HepG2 (cell line): Measurements from ENCODE around the gene SDK2. TPM values are rescaled to one million over a fixed set of nuclear protein-coding genes. Genes with fewer than 3 reads are reported as not detected.

ENCODE experiments used
- ATAC-seq: fragments of 200-7000 bp; cut with Tn5 transposase; 3 replicates; pipeline ENCODE4 v1.9.1; 2020; ENCODE audit warnings: mild to moderate bottlenecking, moderate library complexity
- BruUV-seq: library from RNA; stranded (reverse); fragments of 400-500 nt; replicated peaks from 2 replicates; lab custom pipeline; 2021; lab: Mats Ljungman, UMichigan
- CTCF ChIA-PET: fragments of 300-600 bp; formaldehyde crosslinking; extraction: SDS; loops from one replicate; lab custom pipeline; 2021; ENCODE audit warnings: low total read pairs, inconsistent platforms, low intra/inter-chr PET ratio; lab: Yijun Ruan, JAX
- POLR2A ChIA-PET: fragments of 350-600 bp; sonication (Branson Sonifier 250); formaldehyde crosslinking; loops from one replicate; lab custom pipeline; 2020; ENCODE audit warnings: antibody characterized with exemption, inconsistent platforms; lab: Yijun Ruan, JAX
- DNase-seq: peaks from one replicate; pipeline ENCODE4 v3.0.0-alpha.2; 2015; ENCODE audit warnings: low spot score
- FAIRE-seq: peaks from 3 replicates; lab custom pipeline; 2011; peaks lifted over from hg19 to GRCh38; lab: Jason Lieb, UNC
- H2AFZ ChIP-seq: one replicate; pipeline ENCODE4 v1.6.1; 2011; ENCODE audit warnings: low read length, inconsistent platforms
- H3K27ac ChIP-seq: fragments of 300-600 bp; 3 replicates; pipeline ENCODE4 v1.8.0; 2011; ENCODE audit warnings: mixed run types, mild to moderate bottlenecking, mixed read lengths, low read length, inconsistent platforms; ENCODE audit not compliant: insufficient read depth; ENCODE audit errors: extremely low read length
- H3K27me3 ChIP-seq, 2 experiments: fragments of 200-600 bp in 1 of 2; 2 replicates in 1 of 2; 3 replicates in 1 of 2; pipeline versions ENCODE4 v1.6.0 to v1.8.0; 2011; ENCODE audit warnings: low read length in 2 of 2, mild to moderate bottlenecking in 2 of 2, moderate library complexity in 2 of 2, inconsistent platforms in 1 of 2; ENCODE audit not compliant: insufficient read depth in 2 of 2, control insufficient read depth in 1 of 2
- H3K36me3 ChIP-seq, 2 experiments: fragments of 200-600 bp in 1 of 2; replicated peaks in 1 of 2; 2 replicates in 1 of 2; 3 replicates in 1 of 2; pipeline versions ENCODE4 v1.5.1 to v1.8.0; 2011; ENCODE audit warnings: low read length in 2 of 2, inconsistent platforms in 1 of 2; ENCODE audit not compliant: insufficient read depth in 2 of 2, control insufficient read depth in 1 of 2
- H3K4me1 ChIP-seq: 2 replicates; pipeline ENCODE4 v1.5.1; 2012; ENCODE audit warnings: low read length, inconsistent platforms; ENCODE audit not compliant: insufficient read depth
- H3K4me2 ChIP-seq: 2 replicates; pipeline ENCODE4 v1.6.0; 2011; ENCODE audit warnings: low read depth, low read length, inconsistent platforms
- H3K4me3 ChIP-seq, 3 experiments: fragments of 200-600 bp in 1 of 3; sonication (generic), shearing (Covaris generic) in 1 of 3; replicated peaks in 1 of 3; 2 replicates each; pipeline ENCODE4 v1.5.1; 2011 to 2016; ENCODE audit warnings: low read length in 3 of 3, inconsistent platforms in 2 of 3, low read depth in 2 of 3, mild to moderate bottlenecking in 2 of 3, control low read depth in 1 of 3, mixed read lengths in 1 of 3; ENCODE audit not compliant: insufficient read depth in 1 of 3
- H3K79me2 ChIP-seq: one replicate; pipeline ENCODE4 v1.6.1; 2011; ENCODE audit warnings: low read length, inconsistent platforms; ENCODE audit not compliant: insufficient read depth
- H3K9ac ChIP-seq: 2 replicates; pipeline ENCODE4 v1.6.0; 2011; ENCODE audit warnings: mild to moderate bottlenecking, low read depth, low read length, inconsistent platforms; ENCODE audit not compliant: insufficient read depth
- H3K9me3 ChIP-seq: 2 replicates; pipeline ENCODE4 v1.5.1; 2012; ENCODE audit warnings: mild to moderate bottlenecking, low read length
- H4K20me1 ChIP-seq: 2 replicates; pipeline ENCODE4 v1.6.0; 2011; ENCODE audit warnings: inconsistent platforms, mild to moderate bottlenecking, low read length, moderate library complexity; ENCODE audit not compliant: insufficient read depth
- CEBPB ChIP-seq: IDR thresholded peaks from 2 replicates; pipeline ENCODE4 v1.6.1; 2011; ENCODE audit warnings: low read depth, low read length, improper control_type of control experiment, borderline replicate concordance
- GLI4 ChIP-seq: sonication (generic); formaldehyde crosslinking; IDR thresholded peaks from 2 replicates; pipeline ENCODE4 v1.5.1; 2020; ENCODE audit warnings: missing genetic modification reagents, mild to moderate bottlenecking, moderate library complexity, borderline replicate concordance
- HDAC2 ChIP-seq: sonication (generic); formaldehyde crosslinking; IDR thresholded peaks from 2 replicates; pipeline ENCODE4 v1.4.0; 2020; ENCODE audit warnings: missing genetic modification reagents
- HMG20B ChIP-seq: conservative IDR thresholded peaks from 2 replicates; pipeline ENCODE4 v1.6.1; 2016; ENCODE audit warnings: missing genetic modification reagents, missing compliant biosample characterization
- RFX1 ChIP-seq: fragments of 450-650 bp; IDR thresholded peaks from 2 replicates; pipeline ENCODE4 v1.6.1; 2017
- RXRA ChIP-seq: sonication (generic); formaldehyde crosslinking; IDR thresholded peaks from 2 replicates; pipeline ENCODE4 v1.5.1; 2020; ENCODE audit warnings: missing genetic modification reagents
- SIN3B ChIP-seq: fragments of 150-350 bp; IDR thresholded peaks from 2 replicates; pipeline ENCODE4 v1.6.1; 2014; ENCODE audit warnings: low read length
- YEATS2 ChIP-seq: sonication (generic); formaldehyde crosslinking; IDR thresholded peaks from 2 replicates; pipeline ENCODE4 v1.4.0; 2020; ENCODE audit warnings: missing genetic modification reagents, borderline replicate concordance
- ZEB1 ChIP-seq: IDR thresholded peaks from 2 replicates; pipeline ENCODE4 v1.6.1; 2012; ENCODE audit warnings: mild to moderate bottlenecking, low read depth, inconsistent platforms; ENCODE audit not compliant: insufficient replicate concordance
- ZNF205 ChIP-seq: IDR thresholded peaks from 2 replicates; pipeline ENCODE4 v1.6.1; 2018; ENCODE audit warnings: missing biosample characterization, missing genetic modification reagents
- ZNF333 ChIP-seq: sonication (generic); formaldehyde crosslinking; IDR thresholded peaks from 2 replicates; pipeline ENCODE4 v1.4.0; 2020; ENCODE audit warnings: mild to moderate bottlenecking, missing genetic modification reagents, borderline replicate concordance
- ZNF629 ChIP-seq: sonication (generic); formaldehyde crosslinking; conservative IDR thresholded peaks from 2 replicates; pipeline ENCODE4 v1.5.0; 2020; ENCODE audit warnings: missing genetic modification reagents
- ZNF766 ChIP-seq: sonication (generic); formaldehyde crosslinking; IDR thresholded peaks from 2 replicates; pipeline ENCODE4 v1.5.0; 2020; ENCODE audit warnings: missing genetic modification reagents, borderline replicate concordance
- ZNF83 ChIP-seq: sonication (generic); formaldehyde crosslinking; IDR thresholded peaks from 2 replicates; pipeline ENCODE4 v1.4.0; 2020; ENCODE audit warnings: missing genetic modification reagents, mild to moderate bottlenecking, borderline replicate concordance
- WGBS: methylation state at CpG from one replicate; pipeline ENCODE4 v1.1.6; 2017; ENCODE audit warnings: low lambda C conversion rate; 5-methylcytosine and 5-hydroxymethylcytosine counted together
- in situ Hi-C: cut with HindIII; loops from 2 replicates; pipeline ENCODE4 v1.10.0; 2017; ENCODE audit warnings: low pct_unique_long_range_greater_than_20kb; ENCODE audit not compliant: extremely low pct_ligation_motif_present
- intact Hi-C: fragments of 100-400 bp; cut with micrococcal nuclease; formaldehyde crosslinking; loops from one replicate; pipeline ENCODE4 v1.10.0; 2022; ENCODE audit not compliant: unreplicated experiment
- polyA plus RNA-seq, 8 experiments: library from polyadenylated mRNA; depleted of rRNA in 3 of 8; stranded (reverse) in 7 of 8; unstranded in 1 of 8; fragments of >200 nt; fragmentation: Illumina TruSeq in 4 of 8; extraction: Trizol in 4 of 8; gene quantifications; 2 replicates each; pipeline versions ENCODE4 v1.2.1 to v1.2.3, GENCODE V29; 2011 to 2016; ENCODE audit warnings: low read depth in 4 of 8, missing spikeins in 1 of 8, mixed read lengths in 1 of 8; ENCODE audit not compliant: insufficient read depth in 1 of 8
- total RNA-seq, 5 experiments: library from RNA; depleted of rRNA; stranded (reverse); fragments of >200 nt; fragmentation: Illumina TruSeq; extraction: Trizol; gene quantifications; 2 replicates each; pipeline ENCODE4 v1.2.3, GENCODE V29; 2016; ENCODE audit warnings: low read depth in 1 of 5
- TF ChIP-seq, protein P1 (sequence below): sonication (generic); formaldehyde crosslinking; IDR thresholded peaks from 2 replicates; pipeline ENCODE4 v1.5.0; 2020; ENCODE audit warnings: missing genetic modification reagents
- TF ChIP-seq, protein P2 (sequence below): sonication (generic); formaldehyde crosslinking; IDR thresholded peaks from 2 replicates; pipeline ENCODE4 v1.4.0; 2020; ENCODE audit warnings: missing genetic modification reagents, mild to moderate bottlenecking, borderline replicate concordance
- TF ChIP-seq, protein P3 (sequence below): sonication (generic); formaldehyde crosslinking; IDR thresholded peaks from 2 replicates; pipeline ENCODE4 v1.4.0; 2020; ENCODE audit warnings: mild to moderate bottlenecking, missing genetic modification reagents

Gene SDK2
- total and polyA plus RNA-seq, 2 of the 13 experiments (the other 11 are each of a cell fraction or from before 2014, with no cell fraction given) = not detected

DNA sequence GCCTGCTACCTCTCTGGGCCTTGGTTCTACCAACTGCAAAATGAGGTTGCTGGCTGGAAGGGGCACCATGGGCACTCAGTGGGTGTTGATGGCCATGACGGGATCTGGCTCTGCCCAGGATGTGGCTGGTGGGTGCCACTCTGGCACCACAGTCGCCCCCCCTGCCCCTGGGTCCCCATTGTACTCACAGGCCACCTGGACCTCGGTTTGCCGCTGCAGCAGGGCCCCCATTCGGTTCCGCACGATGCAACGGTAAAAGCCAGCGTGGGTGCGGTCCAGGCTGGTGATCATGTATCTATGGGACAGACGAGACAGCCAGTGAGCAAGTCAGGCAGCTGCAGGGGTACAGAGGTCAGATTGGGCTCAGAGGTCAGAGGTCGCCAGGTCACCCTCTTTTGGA lies 172.3 kb downstream of the SDK2 start:
- Histone ChIP-seq H3K79me2 (no peaks in the 10 kb centered on the region), H3K27me3 (peaks cover 1 to 46% of the 10 kb centered on the region in 2 experiments; a peak in 4 of 5 replicates), H3K36me3 (no peaks in the 10 kb centered on the region), H3K4me3 (no peak overlapping the region), H3K27ac (no peak overlapping the region), H3K4me1 (no peaks in the 10 kb centered on the region), H3K9ac (no peak overlapping the region), H2AFZ (no peak overlapping the region), H3K4me2 (no peak overlapping the region), H4K20me1 (no peaks in the 10 kb centered on the region), H3K9me3 (no peaks in the 10 kb centered on the region)
- ChIA-PET POLR2A (no interaction called here), CTCF (no interaction called here)
- FAIRE-seq (no peak), DNase-seq (no peak), ATAC-seq (no peak)
- BruUV-seq = no TSS peak
- intact Hi-C loops (no loop called here), in situ Hi-C loops (no loop called here)
- WGBS = 33% methylated on average over 3 of the region's 12 CpGs
- TF ChIP-seq ZNF333 (CRISPR knock-in tag) (no peak), ZNF629 (CRISPR knock-in tag) (no peak), ZNF83 (CRISPR knock-in tag) (no peak), CEBPB (no peak)
- TF ChIP-seq, protein P1, sequence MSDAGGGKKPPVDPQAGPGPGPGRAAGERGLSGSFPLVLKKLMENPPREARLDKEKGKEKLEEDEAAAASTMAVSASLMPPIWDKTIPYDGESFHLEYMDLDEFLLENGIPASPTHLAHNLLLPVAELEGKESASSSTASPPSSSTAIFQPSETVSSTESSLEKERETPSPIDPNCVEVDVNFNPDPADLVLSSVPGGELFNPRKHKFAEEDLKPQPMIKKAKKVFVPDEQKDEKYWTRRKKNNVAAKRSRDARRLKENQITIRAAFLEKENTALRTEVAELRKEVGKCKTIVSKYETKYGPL (CRISPR knock-in tag) = no peak

GRCh38 chr17:73470316-73470826 lies 173.9 kb downstream of the SDK2 start:
- Histone ChIP-seq H3K27me3 (peaks cover 0 to 55% of the 10 kb centered on the region in 2 experiments; a peak in 4 of 5 replicates), H2AFZ (no peak overlapping the region), H3K79me2 (no peaks in the 10 kb centered on the region), H3K9ac (no peak overlapping the region), H4K20me1 (no peaks in the 10 kb centered on the region), H3K4me3 (no peak overlapping the region), H3K4me1 (no peaks in the 10 kb centered on the region), H3K4me2 (no peak overlapping the region), H3K27ac (no peak overlapping the region), H3K36me3 (no peaks in the 10 kb centered on the region), H3K9me3 (no peaks in the 10 kb centered on the region)
- intact Hi-C loops (no loop called here), in situ Hi-C loops (no loop called here)
- BruUV-seq = no TSS peak
- FAIRE-seq (no peak), DNase-seq (no peak), ATAC-seq (no peak)
- 31% methylated on average over 7 of the region's 7 CpGs for WGBS
- ChIA-PET CTCF (no interaction called here), POLR2A (no interaction called here)
- no peak for TF ChIP-seq SIN3B
- no peak for TF ChIP-seq HMG20B (CRISPR knock-in tag)
- TF ChIP-seq ZEB1 = no peak
- no peak for TF ChIP-seq ZNF766 (CRISPR knock-in tag)
- no peak for TF ChIP-seq RFX1
- TF ChIP-seq, protein P2, sequence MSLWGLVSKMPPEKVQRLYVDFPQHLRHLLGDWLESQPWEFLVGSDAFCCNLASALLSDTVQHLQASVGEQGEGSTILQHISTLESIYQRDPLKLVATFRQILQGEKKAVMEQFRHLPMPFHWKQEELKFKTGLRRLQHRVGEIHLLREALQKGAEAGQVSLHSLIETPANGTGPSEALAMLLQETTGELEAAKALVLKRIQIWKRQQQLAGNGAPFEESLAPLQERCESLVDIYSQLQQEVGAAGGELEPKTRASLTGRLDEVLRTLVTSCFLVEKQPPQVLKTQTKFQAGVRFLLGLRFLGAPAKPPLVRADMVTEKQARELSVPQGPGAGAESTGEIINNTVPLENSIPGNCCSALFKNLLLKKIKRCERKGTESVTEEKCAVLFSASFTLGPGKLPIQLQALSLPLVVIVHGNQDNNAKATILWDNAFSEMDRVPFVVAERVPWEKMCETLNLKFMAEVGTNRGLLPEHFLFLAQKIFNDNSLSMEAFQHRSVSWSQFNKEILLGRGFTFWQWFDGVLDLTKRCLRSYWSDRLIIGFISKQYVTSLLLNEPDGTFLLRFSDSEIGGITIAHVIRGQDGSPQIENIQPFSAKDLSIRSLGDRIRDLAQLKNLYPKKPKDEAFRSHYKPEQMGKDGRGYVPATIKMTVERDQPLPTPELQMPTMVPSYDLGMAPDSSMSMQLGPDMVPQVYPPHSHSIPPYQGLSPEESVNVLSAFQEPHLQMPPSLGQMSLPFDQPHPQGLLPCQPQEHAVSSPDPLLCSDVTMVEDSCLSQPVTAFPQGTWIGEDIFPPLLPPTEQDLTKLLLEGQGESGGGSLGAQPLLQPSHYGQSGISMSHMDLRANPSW = no peak
- TF ChIP-seq, protein P3, sequence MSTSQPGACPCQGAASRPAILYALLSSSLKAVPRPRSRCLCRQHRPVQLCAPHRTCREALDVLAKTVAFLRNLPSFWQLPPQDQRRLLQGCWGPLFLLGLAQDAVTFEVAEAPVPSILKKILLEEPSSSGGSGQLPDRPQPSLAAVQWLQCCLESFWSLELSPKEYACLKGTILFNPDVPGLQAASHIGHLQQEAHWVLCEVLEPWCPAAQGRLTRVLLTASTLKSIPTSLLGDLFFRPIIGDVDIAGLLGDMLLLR = no peak
- no peak for TF ChIP-seq YEATS2 (CRISPR knock-in tag)
- no peak for TF ChIP-seq HDAC2 (CRISPR knock-in tag)
- no peak for TF ChIP-seq GLI4 (CRISPR knock-in tag)
- no peak for TF ChIP-seq ZNF205 (CRISPR knock-in tag)
- TF ChIP-seq RXRA (CRISPR knock-in tag) = no peak
